Peyer's patch (tissue), 4 donors: Measurements from ENCODE around the gene RFLNA. TPM values are rescaled to one million over a fixed set of nuclear protein-coding genes. Genes with fewer than 3 reads are reported as not detected.

Source experiments
- DNase-seq, 3 donors: peaks; one replicate each; pipeline ENCODE4 v3.0.0-alpha.2; 2017 to 2019
- H3K27ac ChIP-seq, 4 donors: fragments of 200-600 bp; sonication (generic); one replicate each; pipeline ENCODE4 v1.5.1; 2016 to 2019
- H3K27me3 ChIP-seq, 2 donors: fragments of 200-600 bp; sonication (generic); one replicate each; pipeline ENCODE4 v1.5.1; 2019
- H3K36me3 ChIP-seq, 3 donors: fragments of 200-600 bp; sonication (generic); one replicate each; pipeline ENCODE4 v1.5.1; 2016 to 2019
- H3K4me1 ChIP-seq, 4 donors: fragments of 200-600 bp; sonication (generic); one replicate each; pipeline ENCODE4 v1.5.1; 2016 to 2019
- H3K4me3 ChIP-seq, 4 donors: fragments of 200-600 bp; sonication (generic); 1 replicate in 3 of 4; 2 replicates in 1 of 4; pipeline ENCODE4 v1.5.1; 2016 to 2019; ENCODE audit warnings: mild to moderate bottlenecking in 1 of 4
- H3K9me3 ChIP-seq, 4 donors: fragments of 200-600 bp; sonication (generic); one replicate each; pipeline ENCODE4 v1.5.1; 2016 to 2019; ENCODE audit warnings: mild to moderate bottlenecking in 1 of 4
- CTCF ChIP-seq, 6 experiments: fragments of 450-650 bp in 4 of 6; fragments of 200-600 bp in 2 of 6; sonication (generic) in 1 of 6; IDR thresholded peaks; one replicate each; pipeline ENCODE4 v1.5.1; 2017 to 2019; ENCODE audit warnings: antibody characterized with exemption in 6 of 6, mild to moderate bottlenecking in 3 of 6, moderate library complexity in 1 of 6
- POLR2A ChIP-seq, 2 donors: fragments of 450-650 bp; IDR thresholded peaks; one replicate each; pipeline ENCODE4 v1.5.1; 2017; ENCODE audit warnings: antibody characterized with exemption in 2 of 2, mild to moderate bottlenecking in 2 of 2, moderate library complexity in 2 of 2
- total RNA-seq, 4 donors: library from RNA; depleted of rRNA; stranded (reverse); fragments of >200 nt; gene quantifications; one replicate each; pipeline ENCODE4 v1.1.0, GENCODE V29; 2016

RFLNA gene
- total RNA-seq, 4 donors from 2014 or later = 8.3 to 25.7 (median 21.1) TPM

GRCh38 chr12:124305776-124306685 is 11.1 kb downstream of the RFLNA start:
- no peak for TF ChIP-seq CTCF (IDR thresholded peaks at IDR 0.05)
- TF ChIP-seq POLR2A (IDR thresholded peaks at IDR 0.05) = no peak
- Histone ChIP-seq H3K27me3 (no peaks in the 10 kb centered on the region), H3K36me3 (no peaks in the 10 kb centered on the region), H3K9me3 (no peaks in the 10 kb centered on the region), H3K27ac (no peak overlapping the region), H3K4me1 (no peaks in the 10 kb centered on the region), H3K4me3 (no peak overlapping the region)
- peak in 1 of 3 donors; percentile 37 for DNase-seq

- H3K9me3 ChIP-seq = no peaks in the 10 kb centered on the region
- TF ChIP-seq POLR2A (IDR thresholded peaks at IDR 0.05) (no peak), CTCF (IDR thresholded peaks at IDR 0.05) (no peak)
- no peaks in the 10 kb centered on the region for H3K36me3 ChIP-seq
- no peak overlapping the region for H3K4me3 ChIP-seq
- no peak overlapping the region for H3K27ac ChIP-seq
- no peak for DNase-seq
- no peaks in the 10 kb centered on the region for H3K27me3 ChIP-seq
- H3K4me1 ChIP-seq = no peaks in the 10 kb centered on the region
Observed at GRCh38 chr12:124306686-124307555, 12.0 kb downstream of the RFLNA start.

- no peak for DNase-seq
- Histone ChIP-seq H3K36me3 (no peaks in the 10 kb centered on the region), H3K27ac (no peak overlapping the region), H3K27me3 (no peaks in the 10 kb centered on the region), H3K4me3 (no peak overlapping the region), H3K4me1 (no peaks in the 10 kb centered on the region), H3K9me3 (no peaks in the 10 kb centered on the region)
- TF ChIP-seq POLR2A (IDR thresholded peaks at IDR 0.05) (no peak), CTCF (IDR thresholded peaks at IDR 0.05) (no peak)
Observed at GRCh38 chr12:124307556-124307825, 12.6 kb downstream of the RFLNA start.

GRCh38 chr12:124308741-124309140 is 13.8 kb downstream of the RFLNA start:
- H3K9me3 ChIP-seq = no peaks in the 10 kb centered on the region
- H3K27ac ChIP-seq = no peak overlapping the region
- TF ChIP-seq CTCF (IDR thresholded peaks at IDR 0.05) (no peak), POLR2A (IDR thresholded peaks at IDR 0.05) (no peak)
- H3K4me1 ChIP-seq = no peaks in the 10 kb centered on the region
- no peak overlapping the region for H3K4me3 ChIP-seq
- no peaks in the 10 kb centered on the region for H3K27me3 ChIP-seq
- H3K36me3 ChIP-seq = no peaks in the 10 kb centered on the region
- no peak for DNase-seq

- no peaks in the 10 kb centered on the region for H3K4me1 ChIP-seq
- no peak overlapping the region for H3K27ac ChIP-seq
- H3K9me3 ChIP-seq = no peaks in the 10 kb centered on the region
- no peaks in the 10 kb centered on the region for H3K27me3 ChIP-seq
- no peak overlapping the region for H3K4me3 ChIP-seq
- H3K36me3 ChIP-seq = peaks cover 0 to 1% (median 0%) of the 10 kb centered on the region in 3 donors
- TF ChIP-seq POLR2A (IDR thresholded peaks at IDR 0.05) (no peak), CTCF (IDR thresholded peaks at IDR 0.05) (no peak)
- DNase-seq = no peak
Observed at GRCh38 chr12:124309231-124309630, 14.3 kb downstream of the RFLNA start.
